ENCODE data around the gene WDR48. TPM values are rescaled to one million over a fixed set of nuclear protein-coding genes. Genes with fewer than 3 reads are reported as not detected.

The WDR48 gene
- total RNA-seq, 1 donor, result 39.8 TPM

DNA sequence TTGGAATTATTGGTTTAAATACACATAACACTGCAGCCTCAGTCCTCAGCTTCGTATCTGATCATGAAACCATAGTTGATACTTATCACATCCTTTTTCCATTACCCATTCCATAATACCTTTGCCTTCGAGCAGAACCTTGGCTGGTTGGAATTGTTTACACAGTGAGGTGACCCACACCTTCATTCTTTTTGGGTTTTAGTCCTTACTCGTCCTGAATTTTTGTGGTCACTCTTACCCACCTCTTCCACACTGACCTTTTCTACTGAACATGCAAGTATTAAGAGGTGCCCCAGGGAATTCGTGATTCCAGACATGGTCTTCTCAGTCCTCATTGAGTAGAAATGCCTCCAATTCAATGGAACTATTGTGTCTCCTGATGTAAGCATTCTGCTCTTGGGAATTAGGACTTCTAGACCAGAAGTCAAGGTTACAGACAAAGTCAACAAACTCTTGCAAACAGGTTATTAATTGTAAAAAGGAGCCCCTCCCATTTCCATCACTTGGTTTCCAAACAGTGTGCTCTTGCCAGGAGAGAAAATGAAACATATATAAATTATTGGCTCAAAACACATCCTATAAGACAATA lies 37.8 kb upstream of the WDR48 start:
- TF ChIP-seq, protein P1, sequence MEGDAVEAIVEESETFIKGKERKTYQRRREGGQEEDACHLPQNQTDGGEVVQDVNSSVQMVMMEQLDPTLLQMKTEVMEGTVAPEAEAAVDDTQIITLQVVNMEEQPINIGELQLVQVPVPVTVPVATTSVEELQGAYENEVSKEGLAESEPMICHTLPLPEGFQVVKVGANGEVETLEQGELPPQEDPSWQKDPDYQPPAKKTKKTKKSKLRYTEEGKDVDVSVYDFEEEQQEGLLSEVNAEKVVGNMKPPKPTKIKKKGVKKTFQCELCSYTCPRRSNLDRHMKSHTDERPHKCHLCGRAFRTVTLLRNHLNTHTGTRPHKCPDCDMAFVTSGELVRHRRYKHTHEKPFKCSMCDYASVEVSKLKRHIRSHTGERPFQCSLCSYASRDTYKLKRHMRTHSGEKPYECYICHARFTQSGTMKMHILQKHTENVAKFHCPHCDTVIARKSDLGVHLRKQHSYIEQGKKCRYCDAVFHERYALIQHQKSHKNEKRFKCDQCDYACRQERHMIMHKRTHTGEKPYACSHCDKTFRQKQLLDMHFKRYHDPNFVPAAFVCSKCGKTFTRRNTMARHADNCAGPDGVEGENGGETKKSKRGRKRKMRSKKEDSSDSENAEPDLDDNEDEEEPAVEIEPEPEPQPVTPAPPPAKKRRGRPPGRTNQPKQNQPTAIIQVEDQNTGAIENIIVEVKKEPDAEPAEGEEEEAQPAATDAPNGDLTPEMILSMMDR (IDR thresholded peaks at IDR 0.05; ENCODE audit: extremely low read depth, low read depth, low read length), result no peak
- Histone ChIP-seq H3K27ac (ENCODE audit: low read depth, low read length) (no peak overlapping the region), H3K36me3 (ENCODE audit: insufficient read depth, low read length) (no peaks in the 10 kb centered on the region), H3K4me1 (ENCODE audit: insufficient read depth, low read length) (no peaks in the 10 kb centered on the region), H3K4me3 (ENCODE audit: insufficient read depth, low read length) (no peak overlapping the region), H3K27me3 (ENCODE audit: insufficient read depth, low read length) (peaks cover 8% of the 10 kb centered on the region), H4K20me1 (ENCODE audit: insufficient read depth, low read length) (no peaks in the 10 kb centered on the region), H3K4me2 (ENCODE audit: insufficient read depth, low read length) (no peak overlapping the region), H2AFZ (ENCODE audit: low read length) (no peak overlapping the region), H3K9me3 (ENCODE audit: low read depth, low read length) (no peaks in the 10 kb centered on the region), H3K79me2 (ENCODE audit: insufficient read depth, low read length) (no peaks in the 10 kb centered on the region)
- no peak for DNase-seq (ENCODE audit: insufficient read length, low spot score, missing footprints)

DNA sequence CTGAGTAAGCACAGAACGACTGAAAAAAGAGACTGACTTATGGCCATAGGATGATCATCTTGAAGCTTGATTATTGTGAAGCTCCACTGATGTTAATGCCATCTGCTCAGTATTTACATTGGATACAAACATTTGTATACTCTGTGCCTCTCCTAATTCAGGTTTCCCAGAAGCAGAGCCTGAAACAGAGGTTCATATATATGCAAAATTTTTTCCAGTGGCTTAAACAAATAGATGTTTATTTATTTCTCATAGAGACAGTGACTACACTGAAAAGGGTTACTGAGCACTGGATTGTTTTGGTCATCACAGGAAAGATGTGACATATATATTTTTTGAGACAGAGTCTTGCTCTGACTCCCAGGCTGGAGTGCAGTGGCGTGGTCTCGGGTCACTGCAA lies 36.4 kb upstream of the WDR48 start:
- no peak overlapping the region for H3K4me3 ChIP-seq (ENCODE audit: insufficient read depth, low read length)
- no peaks in the 10 kb centered on the region for H3K4me1 ChIP-seq (ENCODE audit: insufficient read depth, low read length)
- H3K27me3 ChIP-seq (ENCODE audit: insufficient read depth, low read length), result peaks cover 12% of the 10 kb centered on the region
- H3K4me2 ChIP-seq (ENCODE audit: insufficient read depth, low read length), result no peak overlapping the region
- TF ChIP-seq, protein P1 (IDR thresholded peaks at IDR 0.05; ENCODE audit: extremely low read depth, low read depth, low read length), result no peak
- no peaks in the 10 kb centered on the region for H3K9me3 ChIP-seq (ENCODE audit: low read depth, low read length)
- no peak overlapping the region for H3K27ac ChIP-seq (ENCODE audit: low read depth, low read length)
- no peaks in the 10 kb centered on the region for H4K20me1 ChIP-seq (ENCODE audit: insufficient read depth, low read length)
- no peaks in the 10 kb centered on the region for H3K79me2 ChIP-seq (ENCODE audit: insufficient read depth, low read length)
- DNase-seq (ENCODE audit: insufficient read length, low spot score, missing footprints), result no peak
- H3K36me3 ChIP-seq (ENCODE audit: insufficient read depth, low read length), result no peaks in the 10 kb centered on the region
- H2AFZ ChIP-seq (ENCODE audit: low read length), result no peak overlapping the region

DNA sequence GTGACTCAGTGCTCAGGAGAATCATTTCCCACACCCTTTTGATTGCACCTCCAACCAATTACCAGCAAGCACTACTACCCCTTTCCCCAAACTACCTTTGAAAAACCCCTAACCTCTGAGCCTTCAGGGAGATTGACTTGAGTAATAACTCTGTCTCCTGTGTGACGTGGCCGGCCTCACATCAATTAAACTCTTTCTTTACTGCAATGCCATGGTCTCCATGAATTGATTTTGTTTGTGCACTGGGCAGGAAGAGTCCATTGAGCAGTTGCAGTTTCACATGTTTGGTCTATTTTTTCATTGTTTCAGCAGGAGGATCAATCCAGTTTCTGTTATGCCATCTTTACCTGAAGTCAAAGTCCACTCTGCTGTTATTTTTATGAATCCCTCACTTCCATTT lies 32.5 kb upstream of the WDR48 start:
- Histone ChIP-seq H2AFZ (ENCODE audit: low read length) (no peak overlapping the region), H3K36me3 (ENCODE audit: insufficient read depth, low read length) (no peaks in the 10 kb centered on the region), H3K4me3 (ENCODE audit: insufficient read depth, low read length) (no peak overlapping the region), H3K4me1 (ENCODE audit: insufficient read depth, low read length) (no peaks in the 10 kb centered on the region), H3K4me2 (ENCODE audit: insufficient read depth, low read length) (no peak overlapping the region), H4K20me1 (ENCODE audit: insufficient read depth, low read length) (no peaks in the 10 kb centered on the region), H3K27me3 (ENCODE audit: insufficient read depth, low read length) (peaks cover 16% of the 10 kb centered on the region), H3K79me2 (ENCODE audit: insufficient read depth, low read length) (no peaks in the 10 kb centered on the region), H3K9me3 (ENCODE audit: low read depth, low read length) (no peaks in the 10 kb centered on the region), H3K27ac (ENCODE audit: low read depth, low read length) (no peak overlapping the region)
- TF ChIP-seq, protein P1 (IDR thresholded peaks at IDR 0.05; ENCODE audit: extremely low read depth, low read depth, low read length), result no peak
- DNase-seq (ENCODE audit: insufficient read length, low spot score, missing footprints), result no peak

DNA sequence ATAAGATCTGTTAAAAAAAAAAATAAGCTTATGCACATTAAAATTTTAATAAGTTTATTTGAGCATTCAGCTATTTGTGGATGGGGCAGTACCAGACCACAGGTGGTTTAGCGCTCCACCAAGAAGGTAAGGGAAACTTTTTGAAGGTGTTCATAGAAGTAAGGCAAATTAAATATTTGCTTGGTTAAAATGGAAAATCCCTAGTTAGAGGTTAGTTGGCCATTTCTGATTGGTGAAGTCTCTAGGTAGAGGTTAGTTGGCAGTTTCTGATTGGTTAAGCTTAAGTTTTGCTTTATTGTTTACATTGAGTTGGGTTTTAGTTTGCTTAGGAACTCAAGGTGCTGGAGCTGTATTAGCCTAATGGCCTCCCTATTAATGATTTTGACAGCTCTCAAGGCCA lies 30.8 kb upstream of the WDR48 start:
- Histone ChIP-seq H3K9me3 (ENCODE audit: low read depth, low read length) (no peaks in the 10 kb centered on the region), H3K4me2 (ENCODE audit: insufficient read depth, low read length) (no peak overlapping the region), H4K20me1 (ENCODE audit: insufficient read depth, low read length) (no peaks in the 10 kb centered on the region), H2AFZ (ENCODE audit: low read length) (no peak overlapping the region), H3K27me3 (ENCODE audit: insufficient read depth, low read length) (peaks cover 16% of the 10 kb centered on the region), H3K4me3 (ENCODE audit: insufficient read depth, low read length) (no peak overlapping the region), H3K27ac (ENCODE audit: low read depth, low read length) (no peak overlapping the region), H3K79me2 (ENCODE audit: insufficient read depth, low read length) (no peaks in the 10 kb centered on the region), H3K4me1 (ENCODE audit: insufficient read depth, low read length) (peaks cover 3% of the 10 kb centered on the region), H3K36me3 (ENCODE audit: insufficient read depth, low read length) (no peaks in the 10 kb centered on the region)
- DNase-seq (ENCODE audit: insufficient read length, low spot score, missing footprints), result no peak
- TF ChIP-seq, protein P1 (IDR thresholded peaks at IDR 0.05; ENCODE audit: extremely low read depth, low read depth, low read length), result no peak
